Right lobe of liver (tissue), 6 donors: ENCODE data around the gene MTHFD2L. TPM values are rescaled to one million over a fixed set of nuclear protein-coding genes. Genes with fewer than 3 reads are reported as not detected.

Experiments
- ATAC-seq, 4 donors: fragments of 200-7000 bp; cut with Tn5 transposase; one replicate each; pipeline ENCODE4 v1.9.1; 2020; ENCODE audit warnings: mild to moderate bottlenecking in 4 of 4, moderate library complexity in 4 of 4
- DNase-seq, 3 donors: peaks; one replicate each; pipeline ENCODE4 v3.0.0-alpha.2; 2020
- H3K27ac ChIP-seq, 3 donors: fragments of 200-600 bp; one replicate each; pipeline ENCODE4 v1.8.0; 2022
- H3K27me3 ChIP-seq, 2 donors: fragments of 200-600 bp; one replicate each; pipeline ENCODE4 v1.8.0; 2022
- H3K36me3 ChIP-seq, 4 donors: fragments of 200-600 bp; sonication (generic) in 1 of 4; one replicate each; pipeline versions ENCODE4 v1.5.1 to v1.8.0; 2017 to 2022; ENCODE audit warnings: control low read depth in 1 of 4
- H3K4me1 ChIP-seq, 4 donors: fragments of 200-600 bp; sonication (generic) in 1 of 4; one replicate each; pipeline versions ENCODE4 v1.5.1 to v1.8.0; 2017 to 2022; ENCODE audit warnings: control low read depth in 1 of 4
- H3K4me3 ChIP-seq, 3 donors: fragments of 200-600 bp; one replicate each; pipeline ENCODE4 v1.8.0; 2022
- H3K9me3 ChIP-seq, 4 donors: fragments of 200-600 bp; sonication (generic) in 1 of 4; one replicate each; pipeline versions ENCODE4 v1.5.1 to v1.8.0; 2017 to 2022; ENCODE audit warnings: control low read depth in 1 of 4
- POLR2A ChIP-seq: fragments of 450-650 bp; IDR thresholded peaks from one replicate; pipeline ENCODE4 v1.6.1; 2017; ENCODE audit warnings: antibody characterized with exemption, mild to moderate bottlenecking
- WGBS: methylation state at CpG from one replicate; pipeline ENCODE4 v1.1.6; 2018; ENCODE audit warnings: low coverage, low lambda C conversion rate; ENCODE audit not compliant: insufficient coverage; ENCODE audit errors: missing lambda C conversion rate; 5-methylcytosine and 5-hydroxymethylcytosine counted together
- intact Hi-C, 2 donors: fragments of 100-400 bp; cut with DNase I; formaldehyde crosslinking; loops; one replicate each; pipeline versions ENCODE4 v1.11.2 to v1.14.1; 2022
- total RNA-seq, 6 experiments: library from RNA; depleted of rRNA in 2 of 6; stranded (reverse); fragments of >200 nt in 2 of 6; fragmentation: NEBNext Ultra II Directional in 3 of 6; extraction: Animal tissue kit (Norgen Biotek cat#: 25700) in 3 of 6; gene quantifications; one replicate each; pipeline versions ENCODE4 v1.1.0 to v1.2.4, GENCODE V29; 2016 to 2023
- TF ChIP-seq, protein P1 (sequence below), 4 donors: fragments of 200-600 bp in 3 of 4; fragments of 450-650 bp in 1 of 4; IDR thresholded peaks; one replicate each; pipeline versions ENCODE4 v1.5.1 to v1.8.0; 2016 to 2022; ENCODE audit warnings: antibody characterized with exemption in 4 of 4, mild to moderate bottlenecking in 2 of 4
- donor health status: DM: no; HTN: yes; CAD: no.
- donor health status: DM: no; HTN: no; CAD: no.
- donor health status: DM: no; HTN: no; CAD: no.
- donor health status: DM: no; HTN: yes; CAD: no.
- donor health status: DM: no; HTN: yes; CAD: no.

The MTHFD2L gene
- total RNA-seq, 6 experiments from 2014 or later: 18.8 to 45.5 (median 26.5) TPM

DNA sequence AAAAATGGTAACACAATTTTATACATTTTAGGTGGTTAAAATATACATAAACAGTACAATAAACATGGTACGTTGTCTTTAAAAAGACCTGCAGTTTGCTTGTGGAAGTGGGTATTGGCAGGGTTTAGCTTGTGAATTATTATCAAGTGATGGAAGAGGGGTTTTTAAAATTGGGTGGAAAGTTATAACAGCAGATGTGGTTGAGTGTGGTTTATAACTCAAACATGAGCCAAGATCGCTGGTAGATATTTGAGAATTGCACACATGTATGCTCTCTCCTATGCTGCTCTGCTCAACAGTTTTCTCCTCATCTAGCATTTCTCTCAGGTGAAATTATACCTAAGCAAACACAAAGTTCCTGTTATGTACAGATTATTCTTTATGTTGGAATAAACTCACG is 164.4 kb downstream of the MTHFD2L start:
- 59% methylated on average over 3 of the region's 3 CpGs for WGBS
- no peak overlapping the region for H3K4me3 ChIP-seq
- no peaks in the 10 kb centered on the region for H3K36me3 ChIP-seq
- TF ChIP-seq, protein P1, sequence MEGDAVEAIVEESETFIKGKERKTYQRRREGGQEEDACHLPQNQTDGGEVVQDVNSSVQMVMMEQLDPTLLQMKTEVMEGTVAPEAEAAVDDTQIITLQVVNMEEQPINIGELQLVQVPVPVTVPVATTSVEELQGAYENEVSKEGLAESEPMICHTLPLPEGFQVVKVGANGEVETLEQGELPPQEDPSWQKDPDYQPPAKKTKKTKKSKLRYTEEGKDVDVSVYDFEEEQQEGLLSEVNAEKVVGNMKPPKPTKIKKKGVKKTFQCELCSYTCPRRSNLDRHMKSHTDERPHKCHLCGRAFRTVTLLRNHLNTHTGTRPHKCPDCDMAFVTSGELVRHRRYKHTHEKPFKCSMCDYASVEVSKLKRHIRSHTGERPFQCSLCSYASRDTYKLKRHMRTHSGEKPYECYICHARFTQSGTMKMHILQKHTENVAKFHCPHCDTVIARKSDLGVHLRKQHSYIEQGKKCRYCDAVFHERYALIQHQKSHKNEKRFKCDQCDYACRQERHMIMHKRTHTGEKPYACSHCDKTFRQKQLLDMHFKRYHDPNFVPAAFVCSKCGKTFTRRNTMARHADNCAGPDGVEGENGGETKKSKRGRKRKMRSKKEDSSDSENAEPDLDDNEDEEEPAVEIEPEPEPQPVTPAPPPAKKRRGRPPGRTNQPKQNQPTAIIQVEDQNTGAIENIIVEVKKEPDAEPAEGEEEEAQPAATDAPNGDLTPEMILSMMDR (IDR thresholded peaks at IDR 0.05): no peak
- no peak for TF ChIP-seq POLR2A
- no peak for ATAC-seq
- intact Hi-C loops: no loop called here
- H3K27ac ChIP-seq: no peak overlapping the region
- H3K4me1 ChIP-seq: no peaks in the 10 kb centered on the region
- no peak for DNase-seq
- H3K9me3 ChIP-seq: no peaks in the 10 kb centered on the region
- no peaks in the 10 kb centered on the region for H3K27me3 ChIP-seq

DNA sequence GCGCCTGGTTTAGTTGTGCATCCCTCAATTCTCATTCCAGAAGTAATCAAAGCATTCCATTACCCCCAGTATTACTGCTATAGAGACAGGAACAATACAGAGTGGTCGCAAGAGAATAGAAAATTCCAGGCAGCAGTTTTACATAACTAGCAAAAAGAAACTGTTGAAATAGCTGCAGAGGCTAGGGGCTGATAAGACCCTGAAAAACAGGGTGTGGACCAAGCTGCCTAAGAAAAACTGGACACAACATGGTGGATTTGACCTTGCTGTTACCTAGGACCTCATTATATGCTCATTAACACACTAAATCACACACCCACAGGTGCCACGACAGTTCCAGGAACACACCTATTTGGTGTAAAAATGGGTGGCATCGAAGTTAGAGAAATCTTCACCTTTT is 165.7 kb downstream of the MTHFD2L start:
- Histone ChIP-seq H3K36me3 (no peaks in the 10 kb centered on the region), H3K9me3 (no peaks in the 10 kb centered on the region), H3K4me1 (no peaks in the 10 kb centered on the region), H3K4me3 (no peak overlapping the region), H3K27ac (no peak overlapping the region), H3K27me3 (no peaks in the 10 kb centered on the region)
- no peak for ATAC-seq
- WGBS: 57% methylated on average over 4 of the region's 4 CpGs
- intact Hi-C loops: no loop called here
- TF ChIP-seq, protein P1 (IDR thresholded peaks at IDR 0.05): no peak
- TF ChIP-seq POLR2A: no peak
- no peak for DNase-seq

DNA sequence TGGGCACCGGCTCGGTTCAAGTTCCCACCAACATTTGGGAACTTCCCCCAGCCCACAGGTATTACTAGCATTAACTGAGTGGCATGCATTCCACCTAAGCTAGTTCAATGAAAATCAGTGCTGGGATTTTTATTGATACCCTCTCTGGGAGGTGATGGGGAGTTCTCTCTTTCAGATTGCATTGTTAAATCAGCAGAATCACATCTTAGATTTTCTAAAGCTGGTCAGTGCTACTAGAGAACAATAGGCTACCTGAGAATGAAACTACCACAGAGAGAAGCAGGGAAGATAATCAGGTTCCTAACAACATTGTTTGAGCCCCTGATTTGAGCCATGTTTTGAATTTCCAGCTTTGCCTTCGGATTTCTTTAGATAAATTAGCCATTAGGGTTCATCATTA is 166.3 kb downstream of the MTHFD2L start:
- no peak for TF ChIP-seq POLR2A
- TF ChIP-seq, protein P1 (IDR thresholded peaks at IDR 0.05): no peak
- Histone ChIP-seq H3K27me3 (no peaks in the 10 kb centered on the region), H3K4me1 (no peaks in the 10 kb centered on the region), H3K36me3 (no peaks in the 10 kb centered on the region), H3K9me3 (no peaks in the 10 kb centered on the region), H3K27ac (no peak overlapping the region), H3K4me3 (no peak overlapping the region)
- intact Hi-C loops: no loop called here
- DNase-seq (no peak), ATAC-seq (no peak)
- WGBS: 49% methylated on average over 3 of the region's 3 CpGs

DNA sequence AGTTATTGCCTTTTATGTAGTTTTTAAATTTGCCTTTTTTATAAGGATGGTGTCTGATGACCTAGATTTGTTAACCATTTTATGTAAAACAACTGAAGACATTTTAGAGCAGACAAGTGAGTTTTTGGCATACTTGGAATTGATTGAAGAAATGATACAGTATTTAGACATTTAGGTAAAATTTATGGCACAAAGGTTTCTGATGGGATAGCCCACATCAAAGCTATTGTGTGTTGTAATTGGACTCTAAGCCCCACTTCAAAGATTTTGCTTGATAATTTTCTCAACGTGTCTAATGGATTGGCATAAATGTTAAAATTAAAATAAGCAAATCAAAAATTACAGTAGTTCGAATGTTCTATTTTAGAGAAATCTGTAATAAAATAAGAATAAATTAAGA is 168.0 kb downstream of the MTHFD2L start:
- intact Hi-C loops: no loop called here
- ATAC-seq: no peak
- no peaks in the 10 kb centered on the region for H3K27me3 ChIP-seq

More for the DNA sequence above, 168.0 kb downstream of the MTHFD2L start:
- Histone ChIP-seq H3K27ac (no peak overlapping the region), H3K4me3 (no peak overlapping the region), H3K4me1 (no peaks in the 10 kb centered on the region), H3K36me3 (no peaks in the 10 kb centered on the region), H3K9me3 (no peaks in the 10 kb centered on the region)
- WGBS: 64% methylated on average over 2 of the region's 2 CpGs
- TF ChIP-seq, protein P1 (IDR thresholded peaks at IDR 0.05): no peak
- no peak for TF ChIP-seq POLR2A
- DNase-seq: no peak
